ENCODE data around the gene LRRC14B.

DNA sequence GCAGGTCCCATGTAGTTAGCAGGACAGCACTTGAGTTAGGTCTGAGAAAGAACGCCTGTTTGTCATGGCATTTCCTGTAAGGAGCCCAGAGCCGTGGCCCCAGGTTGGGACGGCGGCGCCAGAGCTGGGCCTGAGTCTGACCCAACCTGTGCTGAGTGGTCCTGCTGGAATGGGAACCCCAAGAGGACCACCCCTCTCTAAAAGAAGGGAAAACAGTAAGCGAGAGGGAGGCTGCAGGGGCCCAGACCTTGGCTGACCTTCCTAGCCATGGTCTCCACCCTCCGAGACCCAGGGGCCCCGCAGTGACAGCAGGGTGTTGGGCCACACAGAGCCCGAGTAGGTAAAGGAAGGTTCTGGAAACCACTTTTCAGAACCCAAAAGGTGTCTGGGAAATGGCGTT lies 1.8 kb upstream of the LRRC14B start:
- TF ChIP-seq CTCF (IDR thresholded peaks at IDR 0.05): no peak
- TF ChIP-seq POLR2A (IDR thresholded peaks at IDR 0.05): no peak
- no peak for TF ChIP-seq POLR2AphosphoS5 (IDR thresholded peaks at IDR 0.05)

Data from breast epithelium (tissue), 3 donors.